ENCODE measurements around the gene FTSJ1. TPM values are rescaled to one million over a fixed set of nuclear protein-coding genes. Genes with fewer than 3 reads are reported as not detected.

Gene FTSJ1
- polyA plus RNA-seq, 1 donor from 2014 or later, result 83.5 TPM

DNA sequence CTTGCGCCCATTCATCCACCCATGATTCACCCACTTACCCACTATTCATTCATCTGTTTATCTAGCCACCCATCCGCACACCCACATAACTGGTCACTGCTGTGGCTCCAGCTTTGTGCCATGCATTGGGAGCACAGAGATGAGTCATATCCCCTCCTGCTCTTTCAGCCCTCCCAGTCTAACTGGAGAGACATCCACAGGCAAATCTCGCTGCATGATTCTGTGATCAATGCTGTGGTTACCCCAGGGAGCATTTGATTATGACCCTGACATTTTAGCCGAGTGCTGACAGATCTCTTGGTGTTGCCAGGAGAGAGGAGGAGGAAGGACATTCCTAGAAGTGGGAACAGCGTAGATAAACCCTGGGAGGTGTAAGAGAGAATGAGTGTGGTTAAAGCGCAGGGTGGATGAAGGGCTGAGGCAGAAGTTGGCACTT is 22.4 kb downstream of the FTSJ1 start:
- no peak overlapping the region for H3K4me2 ChIP-seq (ENCODE audit: low read length)
- no peaks in the 10 kb centered on the region for H4K20me1 ChIP-seq (ENCODE audit: insufficient read depth)
- no peak overlapping the region for H3K9ac ChIP-seq (ENCODE audit: low read length)
- H3K27ac ChIP-seq (ENCODE audit: low read length), result no peak overlapping the region
- H3K9me3 ChIP-seq (ENCODE audit: low read length), result no peaks in the 10 kb centered on the region
- H3K27me3 ChIP-seq (ENCODE audit: insufficient read depth, low read depth, low read length), result no peaks in the 10 kb centered on the region
- no peaks in the 10 kb centered on the region for H3K79me2 ChIP-seq (replicated peaks; ENCODE audit: insufficient read depth, low read length)
- H2AFZ ChIP-seq (ENCODE audit: low read depth, low read length), result no peak overlapping the region
- H3K4me3 ChIP-seq (ENCODE audit: low read length), result no peak overlapping the region
- H3K36me3 ChIP-seq (ENCODE audit: insufficient read depth, low read length), result no peaks in the 10 kb centered on the region
- H3K9me2 ChIP-seq (ENCODE audit: insufficient read depth, low read length), result no peaks in the 10 kb centered on the region
- no peaks in the 10 kb centered on the region for H3F3A ChIP-seq (ENCODE audit: insufficient read depth, low read length, poor library complexity, severe bottlenecking)
- TF ChIP-seq SMC3 (conservative IDR thresholded peaks at IDR 0.05; ENCODE audit: poor library complexity) (no peak), EZH2 (IDR thresholded peaks at IDR 0.05; ENCODE audit: borderline replicate concordance, insufficient read depth, low read length, poor library complexity, severe bottlenecking) (no peak), MXI1 (conservative IDR thresholded peaks at IDR 0.05; ENCODE audit: poor library complexity, severe bottlenecking) (no peak), EP300 (conservative IDR thresholded peaks at IDR 0.05; ENCODE audit: poor library complexity, severe bottlenecking) (no peak), TAF1 (IDR thresholded peaks at IDR 0.05; ENCODE audit: low read depth) (no peak), POLR2AphosphoS5 (IDR thresholded peaks at IDR 0.05) (no peak), RAD21 (conservative IDR thresholded peaks at IDR 0.05) (no peak)
- TF ChIP-seq, protein P1, sequence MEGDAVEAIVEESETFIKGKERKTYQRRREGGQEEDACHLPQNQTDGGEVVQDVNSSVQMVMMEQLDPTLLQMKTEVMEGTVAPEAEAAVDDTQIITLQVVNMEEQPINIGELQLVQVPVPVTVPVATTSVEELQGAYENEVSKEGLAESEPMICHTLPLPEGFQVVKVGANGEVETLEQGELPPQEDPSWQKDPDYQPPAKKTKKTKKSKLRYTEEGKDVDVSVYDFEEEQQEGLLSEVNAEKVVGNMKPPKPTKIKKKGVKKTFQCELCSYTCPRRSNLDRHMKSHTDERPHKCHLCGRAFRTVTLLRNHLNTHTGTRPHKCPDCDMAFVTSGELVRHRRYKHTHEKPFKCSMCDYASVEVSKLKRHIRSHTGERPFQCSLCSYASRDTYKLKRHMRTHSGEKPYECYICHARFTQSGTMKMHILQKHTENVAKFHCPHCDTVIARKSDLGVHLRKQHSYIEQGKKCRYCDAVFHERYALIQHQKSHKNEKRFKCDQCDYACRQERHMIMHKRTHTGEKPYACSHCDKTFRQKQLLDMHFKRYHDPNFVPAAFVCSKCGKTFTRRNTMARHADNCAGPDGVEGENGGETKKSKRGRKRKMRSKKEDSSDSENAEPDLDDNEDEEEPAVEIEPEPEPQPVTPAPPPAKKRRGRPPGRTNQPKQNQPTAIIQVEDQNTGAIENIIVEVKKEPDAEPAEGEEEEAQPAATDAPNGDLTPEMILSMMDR (IDR thresholded peaks at IDR 0.05; ENCODE audit: poor library complexity, severe bottlenecking), result no peak
- TF ChIP-seq, protein P2, sequence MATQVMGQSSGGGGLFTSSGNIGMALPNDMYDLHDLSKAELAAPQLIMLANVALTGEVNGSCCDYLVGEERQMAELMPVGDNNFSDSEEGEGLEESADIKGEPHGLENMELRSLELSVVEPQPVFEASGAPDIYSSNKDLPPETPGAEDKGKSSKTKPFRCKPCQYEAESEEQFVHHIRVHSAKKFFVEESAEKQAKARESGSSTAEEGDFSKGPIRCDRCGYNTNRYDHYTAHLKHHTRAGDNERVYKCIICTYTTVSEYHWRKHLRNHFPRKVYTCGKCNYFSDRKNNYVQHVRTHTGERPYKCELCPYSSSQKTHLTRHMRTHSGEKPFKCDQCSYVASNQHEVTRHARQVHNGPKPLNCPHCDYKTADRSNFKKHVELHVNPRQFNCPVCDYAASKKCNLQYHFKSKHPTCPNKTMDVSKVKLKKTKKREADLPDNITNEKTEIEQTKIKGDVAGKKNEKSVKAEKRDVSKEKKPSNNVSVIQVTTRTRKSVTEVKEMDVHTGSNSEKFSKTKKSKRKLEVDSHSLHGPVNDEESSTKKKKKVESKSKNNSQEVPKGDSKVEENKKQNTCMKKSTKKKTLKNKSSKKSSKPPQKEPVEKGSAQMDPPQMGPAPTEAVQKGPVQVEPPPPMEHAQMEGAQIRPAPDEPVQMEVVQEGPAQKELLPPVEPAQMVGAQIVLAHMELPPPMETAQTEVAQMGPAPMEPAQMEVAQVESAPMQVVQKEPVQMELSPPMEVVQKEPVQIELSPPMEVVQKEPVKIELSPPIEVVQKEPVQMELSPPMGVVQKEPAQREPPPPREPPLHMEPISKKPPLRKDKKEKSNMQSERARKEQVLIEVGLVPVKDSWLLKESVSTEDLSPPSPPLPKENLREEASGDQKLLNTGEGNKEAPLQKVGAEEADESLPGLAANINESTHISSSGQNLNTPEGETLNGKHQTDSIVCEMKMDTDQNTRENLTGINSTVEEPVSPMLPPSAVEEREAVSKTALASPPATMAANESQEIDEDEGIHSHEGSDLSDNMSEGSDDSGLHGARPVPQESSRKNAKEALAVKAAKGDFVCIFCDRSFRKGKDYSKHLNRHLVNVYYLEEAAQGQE (IDR thresholded peaks at IDR 0.05; ENCODE audit: borderline replicate concordance), result no peak

DNA sequence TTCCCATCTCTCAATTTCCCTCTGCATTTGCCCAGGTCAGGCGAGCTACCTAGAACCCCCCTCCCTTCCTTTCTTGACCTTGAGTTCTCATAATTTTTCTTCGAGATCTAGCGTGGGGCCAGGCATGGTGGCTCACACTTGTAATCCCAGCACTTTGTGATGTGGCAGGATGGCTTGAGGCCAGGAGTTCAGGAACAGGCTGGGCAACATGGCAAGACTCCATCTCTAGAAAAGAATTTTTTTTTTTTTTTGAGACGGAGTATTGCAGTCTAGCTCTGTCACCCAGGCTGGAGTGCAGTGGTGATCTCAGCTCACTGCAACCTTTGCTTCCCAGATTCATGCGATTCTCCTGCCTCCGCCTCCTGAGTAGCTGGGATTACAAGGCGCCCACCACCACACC is 28.3 kb downstream of the FTSJ1 start:
- H3K79me2 ChIP-seq (replicated peaks; ENCODE audit: insufficient read depth, low read length), result no peaks in the 10 kb centered on the region

DNA sequence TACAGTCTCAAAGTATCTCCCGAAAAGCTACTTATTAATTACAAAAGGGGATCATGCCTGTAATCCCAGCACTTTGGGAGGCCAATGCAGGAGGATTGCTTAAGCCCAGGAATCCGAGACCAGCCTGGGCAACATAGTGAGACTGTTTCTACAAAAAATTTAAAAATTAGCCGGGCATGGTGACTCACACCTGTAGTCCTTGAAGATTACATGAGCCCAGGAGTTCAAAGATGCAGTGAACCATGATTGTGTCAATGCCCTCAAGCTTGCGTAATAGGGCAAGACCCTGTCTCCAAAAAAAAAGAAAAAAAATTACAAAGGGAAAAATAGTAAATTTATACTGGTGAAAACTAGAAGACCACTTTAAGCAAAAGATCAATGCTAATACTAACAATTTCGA is 29.5 kb downstream of the FTSJ1 start:
- H3K79me2 ChIP-seq (replicated peaks; ENCODE audit: insufficient read depth, low read length), result no peaks in the 10 kb centered on the region
- no peaks in the 10 kb centered on the region for H3K27me3 ChIP-seq (ENCODE audit: insufficient read depth, low read depth, low read length)
- H2AFZ ChIP-seq (ENCODE audit: low read depth, low read length), result no peak overlapping the region
- H3K27ac ChIP-seq (ENCODE audit: low read length), result no peak overlapping the region
- no peak for TF ChIP-seq MXI1 (conservative IDR thresholded peaks at IDR 0.05; ENCODE audit: poor library complexity, severe bottlenecking)
- no peaks in the 10 kb centered on the region for H3K36me3 ChIP-seq (ENCODE audit: insufficient read depth, low read length)
- H3K9me3 ChIP-seq (ENCODE audit: low read length), result no peaks in the 10 kb centered on the region
- H3K4me3 ChIP-seq (ENCODE audit: low read length), result no peak overlapping the region
- no peak overlapping the region for H3K4me2 ChIP-seq (ENCODE audit: low read length)
- no peaks in the 10 kb centered on the region for H3F3A ChIP-seq (ENCODE audit: insufficient read depth, low read length, poor library complexity, severe bottlenecking)
- no peak overlapping the region for H3K9ac ChIP-seq (ENCODE audit: low read length)
- H3K9me2 ChIP-seq (ENCODE audit: insufficient read depth, low read length), result no peaks in the 10 kb centered on the region
- H4K20me1 ChIP-seq (ENCODE audit: insufficient read depth), result no peaks in the 10 kb centered on the region

More for the DNA sequence above, 28.3 kb downstream of the FTSJ1 start:
- no peak overlapping the region for H3K27ac ChIP-seq (ENCODE audit: low read length)
- H3K9me2 ChIP-seq (ENCODE audit: insufficient read depth, low read length), result no peaks in the 10 kb centered on the region
- H3F3A ChIP-seq (ENCODE audit: insufficient read depth, low read length, poor library complexity, severe bottlenecking), result no peaks in the 10 kb centered on the region
- TF ChIP-seq TAF1 (IDR thresholded peaks at IDR 0.05; ENCODE audit: low read depth), result no peak
- H3K9ac ChIP-seq (ENCODE audit: low read length), result no peak overlapping the region
- no peak overlapping the region for H3K4me3 ChIP-seq (ENCODE audit: low read length)
- H2AFZ ChIP-seq (ENCODE audit: low read depth, low read length), result no peak overlapping the region
- no peak overlapping the region for H3K4me2 ChIP-seq (ENCODE audit: low read length)
- no peaks in the 10 kb centered on the region for H3K36me3 ChIP-seq (ENCODE audit: insufficient read depth, low read length)
- no peaks in the 10 kb centered on the region for H3K9me3 ChIP-seq (ENCODE audit: low read length)
- no peaks in the 10 kb centered on the region for H4K20me1 ChIP-seq (ENCODE audit: insufficient read depth)
- H3K27me3 ChIP-seq (ENCODE audit: insufficient read depth, low read depth, low read length), result no peaks in the 10 kb centered on the region

Measured in neural cell (in vitro differentiated cells).